PC-3 (cell line): ENCODE data around the gene UBA1. TPM values are rescaled to one million over a fixed set of nuclear protein-coding genes. Genes with fewer than 3 reads are reported as not detected.

ENCODE experiments used
- total RNA-seq: library from RNA; depleted of rRNA; stranded (reverse); fragments of >200 nt; gene quantifications from 2 replicates; pipeline ENCODE4 v1.2.3, GENCODE V29; 2014; rRNA removed

UBA1 gene
- total RNA-seq, 1 experiment from 2014 or later = 282 TPM

Other genes with a start within 250 kb of the UBA1 start
- gene RGN, start 115.4 kb upstream of the UBA1 start, total RNA-seq = not detected in 2 replicates
- gene NDUFB11, start 49.1 kb upstream of the UBA1 start, total RNA-seq = 164 and 258 TPM in 2 replicates
- gene RBM10, start 48.6 kb upstream of the UBA1 start, total RNA-seq = 71.5 and 87.0 TPM in 2 replicates
- gene CDK16, start 24.9 kb downstream of the UBA1 start, total RNA-seq = 155 and 208 TPM in 2 replicates
- gene USP11, start 39.2 kb downstream of the UBA1 start, total RNA-seq = 31.3 and 37.3 TPM in 2 replicates
- 0.07 and 0.12 TPM in 2 replicates for gene ZNF157, start 176.7 kb downstream of the UBA1 start, total RNA-seq